ENCODE results near the gene CLDN8.

The CLDN8 gene

DNA sequence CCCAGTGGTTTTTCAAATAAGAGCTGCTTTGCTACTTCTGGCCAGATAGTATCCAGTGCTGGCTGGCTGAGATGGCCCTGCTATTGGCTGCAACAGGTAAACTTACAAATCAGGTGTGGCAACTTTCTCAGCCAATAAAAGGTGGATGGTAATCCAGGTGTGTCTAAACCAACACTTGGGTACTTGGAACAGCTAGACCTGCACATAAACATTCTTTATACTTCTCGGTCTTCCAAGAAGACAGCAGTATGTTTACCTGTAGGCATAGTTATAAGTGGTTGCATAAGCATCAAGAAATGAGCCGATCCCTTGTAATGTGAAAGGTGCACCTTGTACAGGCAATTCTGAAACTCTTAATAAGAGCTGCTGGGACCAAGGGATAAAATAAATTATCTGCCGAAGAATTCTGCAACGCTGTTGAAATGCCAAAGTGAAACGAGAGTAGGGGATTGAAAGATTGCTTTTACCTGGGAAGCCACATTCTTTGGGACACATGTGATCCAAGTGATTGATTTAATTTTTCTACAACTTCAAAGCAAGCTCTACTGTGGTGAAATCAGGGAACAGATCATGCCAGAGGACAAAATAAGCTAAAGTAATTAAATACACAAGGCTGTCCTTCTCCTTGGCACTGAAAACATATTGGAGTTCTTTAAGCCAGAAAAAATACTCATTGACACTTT lies at the start of gene CLDN8:
CLDN8 (minus strand) TSS at position 57 of the 683 bp plus-strand sequence. CDS start 172 bp downstream, outside the sequence.
- DNase-seq, result no peak

DNA sequence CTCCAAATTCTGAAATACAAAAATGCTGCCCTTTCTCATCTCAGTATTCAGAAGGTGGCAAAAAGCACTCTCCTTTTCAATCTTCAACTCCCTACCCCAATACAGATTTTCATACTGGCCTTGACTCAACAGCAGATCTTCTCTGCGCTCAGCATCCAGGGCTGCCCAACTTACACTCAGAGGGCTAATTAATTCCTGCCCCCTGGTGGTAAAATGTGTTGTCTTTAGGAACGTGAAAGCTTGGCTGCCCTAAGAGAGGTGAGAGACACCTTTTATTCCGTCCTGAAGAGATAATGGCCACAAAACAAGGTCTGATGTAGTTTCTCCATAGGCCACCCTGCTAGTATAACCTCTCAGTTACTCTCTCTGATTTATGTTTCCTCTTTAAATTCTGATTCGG lies 41.9 kb upstream of the CLDN8 start:
- DNase-seq, result no peak

DNA sequence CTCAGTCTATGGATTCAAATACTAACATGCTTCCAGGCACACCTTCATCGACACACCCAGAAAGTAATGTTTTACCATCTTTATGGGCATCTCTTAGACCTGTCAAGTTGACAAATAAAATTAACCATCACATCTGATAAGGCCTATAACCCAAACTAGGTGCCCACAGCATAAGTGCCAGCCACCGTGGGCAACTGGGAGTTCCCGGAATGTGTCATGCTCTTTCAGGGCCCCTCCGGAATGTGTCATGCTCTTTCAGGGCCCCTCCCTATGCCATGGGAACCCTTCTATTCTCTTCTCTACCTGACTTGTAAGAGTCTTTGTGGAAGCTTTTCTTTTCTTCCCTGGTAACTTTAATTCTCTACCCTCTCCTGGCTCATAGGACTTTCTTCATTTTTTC lies 40.2 kb upstream of the CLDN8 start:
- DNase-seq, result no peak

DNA sequence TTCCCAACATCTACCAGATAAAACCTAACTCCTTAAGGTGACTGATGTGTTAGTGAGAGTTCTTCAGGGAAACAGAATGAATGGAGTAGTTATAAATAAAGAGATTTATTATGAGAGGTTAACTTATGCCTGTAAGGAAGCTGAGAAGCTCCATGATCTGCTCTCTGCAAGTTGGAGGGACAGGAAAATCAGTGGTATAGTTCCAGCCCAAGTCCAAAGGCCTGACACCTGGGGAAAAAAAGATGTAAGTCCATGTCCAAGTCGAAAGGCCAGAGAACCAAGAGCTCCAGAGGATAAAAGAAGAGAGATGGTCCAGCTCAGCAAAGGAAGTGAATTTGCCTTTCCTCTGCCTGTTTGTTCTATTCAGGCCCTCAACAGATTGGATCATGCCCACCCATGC lies 39.8 kb upstream of the CLDN8 start:
- no peak for DNase-seq

DNA sequence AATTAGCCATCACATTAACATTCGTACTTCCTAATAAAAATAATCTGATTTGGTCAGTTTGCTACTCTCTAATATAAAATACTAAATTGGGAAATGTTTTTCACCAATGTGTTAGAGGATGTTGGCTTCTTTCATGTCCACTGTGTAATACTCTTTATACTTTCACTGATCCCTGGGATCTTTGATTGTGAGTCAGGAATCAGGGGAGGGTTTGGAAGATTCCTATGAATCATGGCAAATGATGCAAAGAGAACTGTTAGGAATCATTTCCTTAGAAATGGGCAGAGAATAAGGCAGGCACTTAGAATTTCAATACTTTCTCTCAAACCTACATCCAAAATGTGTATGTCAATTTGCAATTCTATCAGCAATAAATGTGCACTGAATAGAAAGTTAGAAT lies 35.9 kb upstream of the CLDN8 start:
- DNase-seq, result no peak

DNA sequence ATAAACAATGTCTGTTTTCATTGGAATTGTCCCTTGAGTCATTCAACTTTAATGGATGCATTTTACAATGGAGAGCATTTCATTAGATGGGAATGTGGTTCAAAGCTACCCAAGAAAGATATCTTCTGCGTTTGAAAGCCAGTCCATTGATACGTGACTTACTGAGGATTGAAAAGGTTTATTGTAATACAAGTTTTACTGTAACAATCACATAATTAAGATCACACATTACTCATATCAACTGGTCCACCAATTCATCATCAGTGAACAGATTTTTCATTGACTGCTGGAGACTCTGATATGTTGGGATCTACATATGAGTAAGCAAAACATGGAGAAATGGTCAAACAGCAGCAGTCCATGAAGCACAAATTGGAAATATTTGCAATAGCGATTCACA lies 34.0 kb upstream of the CLDN8 start:
- DNase-seq, result no peak

DNA sequence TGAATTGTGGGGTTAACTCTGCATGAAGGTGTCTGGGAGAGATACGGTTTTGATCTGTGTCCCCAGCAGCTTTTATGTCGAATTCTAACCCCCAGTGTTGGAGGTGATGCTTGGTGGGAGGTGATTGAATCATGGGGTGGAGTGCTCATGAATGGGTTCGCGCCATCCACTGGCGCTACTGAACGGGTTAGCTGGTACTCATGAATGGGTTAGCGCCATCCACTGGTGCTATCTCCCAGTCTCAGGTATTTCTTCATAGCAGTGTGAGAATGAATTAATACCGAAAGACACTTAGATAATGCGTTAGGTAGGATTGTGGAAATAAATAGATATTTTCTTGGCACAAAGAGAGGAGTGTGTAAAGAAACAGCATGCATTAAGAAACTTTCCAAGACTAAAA lies 32.9 kb upstream of the CLDN8 start:
- DNase-seq, result no peak

DNA sequence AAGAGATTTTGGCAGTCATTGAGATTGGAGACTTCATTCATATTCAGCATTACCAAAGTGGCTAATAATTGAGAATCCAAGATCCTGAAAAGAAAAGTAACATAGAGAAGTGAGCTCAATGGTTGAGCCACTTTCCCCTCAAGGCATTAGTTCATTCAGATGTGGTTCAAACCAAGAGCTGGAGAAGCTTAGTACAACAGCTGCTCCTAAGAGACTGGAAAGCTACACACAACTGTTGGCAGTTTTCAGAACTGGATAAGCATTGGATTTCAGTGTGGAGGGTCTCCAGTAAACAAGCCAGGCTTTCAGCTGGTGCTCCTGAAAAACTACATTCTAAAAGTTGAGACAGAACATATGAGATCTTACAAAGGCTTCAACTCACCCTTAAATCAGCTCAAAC lies 29.2 kb upstream of the CLDN8 start:
- no peak for DNase-seq

DNA sequence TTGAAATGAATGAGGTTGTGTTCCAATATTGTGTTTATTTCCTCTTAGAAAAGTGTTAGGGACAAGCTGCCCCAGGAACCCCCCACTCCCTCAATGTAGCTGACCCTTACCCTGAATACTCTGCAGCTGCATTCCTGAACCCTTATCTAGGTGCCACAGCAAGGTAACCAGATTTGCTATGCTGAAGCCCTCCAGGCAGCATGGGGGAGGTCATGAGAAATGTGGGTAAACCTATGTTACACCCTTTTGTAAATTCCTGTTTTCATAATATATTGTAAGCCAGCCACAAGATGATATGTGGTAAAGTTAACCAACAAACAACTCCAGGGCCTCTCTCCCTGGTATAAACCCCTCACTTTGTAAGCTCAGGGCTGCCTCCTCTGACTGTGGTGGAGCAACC lies 27.8 kb upstream of the CLDN8 start:
- DNase-seq, result no peak

DNA sequence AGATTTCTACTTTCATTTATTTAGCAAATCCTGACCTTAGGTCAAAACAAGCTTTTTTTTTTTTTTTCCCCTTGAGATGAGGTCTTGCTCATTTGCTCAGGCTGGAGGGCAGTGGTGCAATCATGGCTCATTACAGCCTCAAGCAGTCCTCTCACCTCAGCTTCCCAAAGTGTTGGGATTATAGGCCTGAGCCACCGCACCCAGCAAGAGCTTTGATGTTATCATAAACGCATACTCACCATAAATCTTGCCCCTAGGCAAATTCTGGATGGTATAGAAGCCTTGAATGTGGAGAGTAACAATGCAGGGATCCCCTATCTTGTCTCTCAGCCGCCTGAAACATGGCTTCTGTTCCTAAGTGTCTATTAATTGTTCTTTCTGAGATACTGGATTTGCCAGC lies 24.8 kb upstream of the CLDN8 start:
- DNase-seq, result no peak

DNA sequence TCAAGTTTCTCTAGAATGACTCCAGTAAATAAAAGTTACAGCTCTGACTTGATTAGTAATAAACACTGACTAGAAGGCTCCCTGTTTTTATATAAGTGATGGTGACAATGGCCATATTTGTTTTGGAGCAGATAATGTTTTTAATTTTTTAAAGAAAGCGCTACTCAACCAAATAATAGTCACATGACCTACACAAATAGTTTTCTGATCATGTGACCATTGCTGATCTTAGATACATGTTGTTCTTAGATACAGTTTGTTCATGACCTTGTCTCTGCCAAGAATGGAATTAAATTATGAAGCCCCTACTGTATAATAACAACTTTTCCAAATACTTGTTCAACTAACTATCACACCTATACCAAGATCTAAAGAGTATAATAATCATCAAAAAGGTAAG lies 22.3 kb upstream of the CLDN8 start:
- no peak for DNase-seq

DNA sequence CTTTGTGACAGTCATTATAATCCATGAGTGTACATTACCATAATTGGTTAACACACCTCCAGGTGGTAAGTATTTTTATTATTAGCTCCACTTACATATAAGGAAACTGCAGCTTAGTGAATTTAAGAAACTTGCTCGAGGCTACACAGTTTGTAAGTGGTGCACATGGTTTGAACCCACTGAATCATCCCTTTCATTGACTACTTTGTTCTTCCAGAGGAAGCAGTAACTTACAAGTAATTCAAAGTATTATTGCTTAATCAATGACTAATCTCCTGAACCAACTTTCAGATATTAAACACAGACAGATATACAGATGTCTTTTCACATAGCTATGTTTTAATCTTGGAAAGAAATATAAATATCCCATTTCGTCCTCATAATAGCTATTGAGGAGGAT lies 18.7 kb upstream of the CLDN8 start:
- DNase-seq, result no peak

DNA sequence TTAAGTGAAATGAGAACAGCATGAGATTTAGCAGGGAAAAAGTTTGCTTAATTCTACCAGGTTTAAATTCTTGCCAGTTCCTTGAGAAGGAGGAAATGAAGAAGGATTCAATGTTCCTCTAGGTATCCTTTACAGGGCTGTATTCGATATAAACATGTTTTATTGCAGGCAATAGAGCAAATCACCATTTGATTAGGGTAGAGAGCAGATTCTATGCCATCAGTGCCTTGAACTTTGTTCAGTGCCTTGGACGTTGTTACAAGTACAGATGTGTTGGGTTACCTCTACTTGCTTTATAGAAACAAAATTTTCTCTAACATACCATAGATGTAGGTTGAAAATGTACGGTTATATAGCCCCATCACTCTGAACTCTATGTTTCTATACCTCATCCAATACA lies 18.2 kb upstream of the CLDN8 start:
- DNase-seq, result no peak

DNA sequence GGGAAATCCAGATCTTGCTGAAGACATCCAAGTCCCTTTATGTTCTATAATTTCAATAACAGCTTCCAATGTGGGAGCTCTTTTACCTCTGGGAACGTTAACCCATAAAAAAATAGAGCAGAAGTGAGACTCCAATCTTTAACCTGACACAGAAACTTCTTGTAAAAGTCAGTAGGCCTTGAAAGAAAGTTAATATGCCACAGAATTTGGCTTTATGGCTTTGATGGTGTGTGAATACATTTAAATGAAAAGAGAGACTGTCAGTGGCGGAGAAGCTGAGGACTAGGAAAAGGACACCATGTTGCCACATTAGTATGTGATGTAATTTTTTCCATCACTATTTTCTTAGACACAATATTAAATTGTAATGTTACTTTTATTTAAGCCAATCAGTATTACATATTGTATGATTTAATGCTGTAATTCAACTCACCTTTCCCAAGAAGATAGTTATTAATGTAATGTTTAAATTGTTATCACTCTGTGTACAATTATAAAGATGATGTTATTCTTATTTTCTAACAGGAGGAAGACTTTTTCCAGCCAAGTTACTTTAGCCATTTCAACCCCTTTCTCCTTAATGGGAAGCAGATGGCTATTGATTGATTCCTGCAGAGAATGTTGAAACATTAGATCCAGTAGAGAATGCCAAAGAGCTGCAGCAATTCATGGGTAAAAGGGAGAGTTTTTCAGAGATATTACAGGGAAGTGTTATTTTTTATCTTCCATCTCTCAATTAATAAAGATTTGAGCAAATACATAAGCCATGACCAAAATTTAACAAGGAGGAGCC lies 17.5 kb upstream of the CLDN8 start:
- no peak for DNase-seq

DNA sequence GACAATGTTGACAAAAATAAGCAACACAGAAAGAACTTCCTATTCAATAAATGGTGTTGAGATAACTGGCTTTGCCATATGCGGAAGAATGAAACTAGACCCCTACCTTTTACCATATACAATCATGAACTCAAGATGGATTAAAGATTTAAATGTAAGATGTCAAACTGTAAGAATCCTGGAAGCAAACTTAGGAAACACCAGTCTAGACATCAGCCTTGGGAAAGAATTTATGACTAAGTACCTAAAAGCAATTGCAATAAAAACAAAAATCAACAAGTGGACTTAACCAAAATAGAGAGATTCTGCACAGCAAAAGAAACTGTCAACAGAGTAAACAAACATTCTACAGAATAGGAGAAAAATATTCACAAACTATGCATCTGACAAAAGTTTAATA lies 16.1 kb upstream of the CLDN8 start:
- no peak for DNase-seq

DNA sequence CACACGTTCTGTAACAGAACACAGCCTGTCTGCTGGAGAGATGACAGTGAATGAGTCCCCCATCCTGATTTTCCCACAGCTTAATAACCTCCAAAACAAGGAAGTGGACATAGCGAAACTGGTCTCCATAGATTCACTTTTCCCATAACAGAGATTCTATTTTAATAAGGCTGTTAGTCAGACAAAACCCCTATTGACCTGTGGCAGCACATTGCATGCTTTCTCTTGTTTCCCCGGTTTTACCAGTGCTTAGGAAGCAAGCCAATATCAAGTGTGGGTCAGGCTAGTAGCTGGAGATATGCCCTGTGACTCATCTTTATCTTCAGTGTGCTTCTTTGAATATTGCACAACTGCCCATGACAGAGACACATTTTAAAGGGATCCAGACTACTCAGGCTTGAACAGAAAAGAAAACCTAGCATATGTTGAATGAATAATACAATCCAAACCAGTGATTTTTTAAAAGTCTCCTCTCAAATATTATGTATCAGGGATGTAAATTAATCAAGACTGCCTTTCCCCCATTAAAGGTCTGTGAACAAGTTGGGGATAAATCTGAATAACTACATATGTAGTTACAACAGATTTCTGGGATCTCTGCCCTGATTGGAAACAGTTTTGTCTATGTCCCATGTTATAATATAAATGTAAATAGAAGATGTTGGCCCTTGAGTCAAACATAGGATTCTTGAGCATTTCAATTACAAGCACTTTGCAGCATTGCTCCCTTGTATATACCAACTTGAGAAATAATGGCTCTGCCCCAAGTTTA lies 11.9 kb upstream of the CLDN8 start:
- DNase-seq, result no peak

DNA sequence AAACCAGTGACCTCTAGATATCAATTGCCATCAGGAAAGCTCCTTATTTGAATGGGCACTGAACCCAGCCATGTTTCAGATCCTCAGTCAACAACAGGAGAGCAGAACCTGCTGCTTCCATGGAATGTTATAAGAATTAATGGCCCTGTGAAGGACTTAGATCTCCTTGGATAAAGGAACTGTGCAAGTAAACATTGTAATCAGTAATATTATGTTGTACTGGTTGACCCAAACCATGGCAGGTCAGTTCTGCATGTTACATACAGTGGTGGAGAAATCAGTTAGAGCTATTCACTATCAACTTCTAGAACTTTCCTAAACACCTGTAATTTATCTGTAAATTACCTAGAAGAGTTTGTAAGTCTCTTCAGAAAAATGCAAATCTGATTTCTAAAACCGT lies 11.2 kb upstream of the CLDN8 start:
- DNase-seq, result no peak

DNA sequence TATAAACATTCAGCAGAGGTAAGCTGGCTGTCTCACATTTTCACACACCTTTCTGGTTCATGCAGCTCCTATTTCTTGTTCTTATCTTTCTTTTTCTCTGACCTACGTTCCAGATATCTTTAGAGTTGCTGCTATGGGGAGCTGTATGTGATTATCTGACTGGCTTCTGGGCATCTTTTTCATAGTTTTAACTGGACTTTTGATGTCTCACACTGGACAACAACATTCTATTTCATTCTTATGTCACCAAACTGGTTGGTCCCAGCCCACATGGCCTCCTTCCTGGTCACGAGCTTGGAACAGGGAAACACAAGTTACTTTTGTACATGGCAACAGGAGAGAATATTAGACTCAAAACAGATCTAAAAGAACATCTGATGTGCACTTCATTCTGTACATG lies 7.7 kb upstream of the CLDN8 start:
- no peak for DNase-seq

DNA sequence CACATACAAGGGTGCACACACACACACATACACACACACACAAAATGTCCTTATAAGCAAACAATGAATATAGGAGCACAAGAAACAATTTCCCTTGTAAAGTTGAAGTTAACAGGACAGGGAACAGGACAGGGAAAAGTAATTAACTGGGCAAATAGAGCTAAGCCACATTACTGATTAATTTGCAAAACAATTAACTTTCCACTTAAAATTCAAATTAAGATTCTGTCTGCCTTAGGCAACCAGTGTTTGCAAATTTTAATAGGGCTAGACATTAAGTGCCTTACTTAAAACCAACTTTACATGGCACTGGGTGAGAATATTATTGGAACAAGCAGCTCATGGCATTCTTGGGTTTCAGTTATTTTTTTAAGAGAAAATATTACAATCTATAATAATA lies 6.8 kb upstream of the CLDN8 start:
- DNase-seq, result no peak

DNA sequence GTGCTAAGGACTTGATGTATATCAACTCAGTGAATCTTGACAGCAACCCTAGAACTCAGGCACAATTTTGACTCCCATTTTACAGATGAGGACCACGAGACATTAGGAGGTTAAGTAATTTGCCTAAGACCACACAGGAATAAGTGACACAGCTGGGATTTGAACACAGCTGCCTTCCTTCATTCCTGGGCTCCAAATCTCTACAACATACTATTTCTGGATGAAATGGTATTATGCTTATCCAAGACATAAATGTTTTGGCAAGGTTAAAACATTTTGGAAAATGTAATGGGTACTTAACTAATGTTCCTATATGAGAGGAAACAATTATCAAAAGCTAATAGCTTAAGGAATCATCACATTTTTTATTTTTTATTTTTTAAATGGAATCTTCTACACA lies 4.8 kb downstream of the CLDN8 start:
- DNase-seq, result no peak

DNA sequence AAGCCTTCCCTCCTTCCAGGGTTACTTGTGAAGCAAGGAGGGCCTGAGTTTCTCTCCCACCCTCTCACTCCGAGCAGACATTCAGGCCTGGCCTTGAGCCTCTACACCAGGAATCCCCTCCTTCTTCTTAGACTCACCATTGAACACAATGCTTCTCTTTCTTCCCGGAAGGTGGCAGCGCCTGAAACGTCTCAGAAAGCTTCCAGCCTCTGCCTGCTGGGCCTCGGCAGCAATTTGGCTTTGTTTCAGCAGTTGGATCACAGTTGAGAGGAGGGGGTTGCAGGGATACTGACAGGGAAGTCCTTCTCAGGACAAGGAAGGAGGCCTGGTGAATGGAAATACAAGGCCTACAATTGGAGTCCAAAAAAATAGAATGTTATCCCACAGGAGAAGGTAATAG lies 6.3 kb downstream of the CLDN8 start:
- DNase-seq, result no peak

DNA sequence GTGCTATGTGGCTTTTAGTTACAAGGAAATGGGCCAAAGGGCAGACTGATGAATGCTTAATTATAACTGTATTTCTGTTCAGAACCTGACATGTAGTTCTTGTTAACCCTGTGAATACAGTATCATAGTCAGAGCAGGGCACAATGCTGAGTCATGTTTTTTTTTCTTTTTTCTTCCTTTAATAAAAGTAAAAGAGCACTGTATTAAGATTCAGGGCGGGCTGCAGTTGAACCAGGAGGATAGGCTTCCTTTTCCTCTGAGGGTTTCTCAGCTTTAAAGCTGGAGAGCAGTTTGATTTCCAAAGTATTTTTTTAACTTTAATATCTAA lies 8.7 kb downstream of the CLDN8 start:
- DNase-seq, result no peak

DNA sequence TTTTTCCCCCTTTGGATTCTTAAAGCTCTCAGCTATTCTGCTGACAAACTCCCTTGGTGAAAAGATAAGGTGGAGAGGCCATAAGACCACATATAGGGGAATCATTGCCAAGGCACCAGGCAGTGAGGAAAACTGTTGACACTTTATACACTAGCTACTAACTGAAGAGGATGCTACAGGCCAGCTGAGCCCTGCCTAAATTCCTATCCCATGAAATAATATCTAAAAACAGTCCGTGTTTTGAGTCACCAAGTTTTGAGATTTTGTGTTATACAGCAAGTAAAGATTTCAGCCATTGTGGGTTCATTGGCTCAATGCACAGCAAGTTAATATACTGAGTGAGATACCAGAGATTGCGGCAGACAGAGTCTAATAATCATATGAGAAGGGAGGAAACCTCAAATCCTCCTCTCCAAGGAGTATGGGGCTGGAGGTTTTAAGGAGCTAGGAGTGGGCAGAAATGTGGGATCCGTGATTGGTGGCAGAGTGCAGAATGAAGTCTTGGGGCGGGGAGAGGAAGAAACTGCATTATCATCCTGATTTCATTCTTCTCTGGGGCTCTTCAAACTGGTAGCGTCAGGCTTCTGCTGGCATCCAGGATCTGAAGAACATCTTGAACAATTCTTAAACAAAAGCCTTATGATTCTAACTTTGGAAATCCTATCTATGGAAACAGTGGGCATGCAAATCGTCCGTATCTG lies 9.2 kb downstream of the CLDN8 start:
- DNase-seq, result no peak

DNA sequence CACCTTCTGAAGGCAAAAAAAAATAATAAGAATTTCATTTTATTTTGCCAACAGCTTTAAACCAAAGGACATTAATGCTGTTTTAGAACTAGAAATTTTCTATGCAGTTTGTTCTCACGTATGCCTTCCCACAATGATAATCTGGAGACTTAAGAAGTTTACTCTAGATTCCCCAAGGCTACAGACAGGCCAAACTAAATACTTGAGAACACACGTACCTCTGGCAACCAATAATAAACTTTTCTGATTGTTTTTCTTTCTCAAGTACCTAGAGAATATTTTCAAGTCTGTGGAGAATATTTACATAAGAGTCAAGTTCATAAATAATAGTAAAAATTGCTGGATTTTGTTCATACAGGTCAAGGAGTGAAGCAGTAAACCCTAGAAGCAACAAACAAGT lies 15.9 kb downstream of the CLDN8 start:
- no peak for DNase-seq

Data from stimulated activated CD4-positive, alpha-beta T cell treated with anti-CD3 and anti-CD28 coated beads, Interleukin-12 subunit alpha, Interleukin-12 subunit beta, amount 100 ng/mL, for 4 hours (primary cell).